Neuron (in vitro differentiated cells): ENCODE measurements around the gene ITGAL.
A peak's percentile ranks its signal among the peaks of the same experiment; 100 is the strongest.
"Not testable (repeated sequence)": the region's sequence is repeated elsewhere in the genome, so short reads cannot be mapped to it uniquely, and the experiment has no call there.

Source experiments
- H2AFZ ChIP-seq: one replicate; pipeline ENCODE4 v1.6.1; 2013; ENCODE audit warnings: low read depth, mild to moderate bottlenecking, inconsistent platforms, low read length, moderate library complexity
- H3K27me3 ChIP-seq: one replicate; pipeline ENCODE4 v1.6.1; 2013; ENCODE audit warnings: low read length; ENCODE audit not compliant: insufficient read depth
- H3K36me3 ChIP-seq: one replicate; pipeline ENCODE4 v1.6.1; 2013; ENCODE audit warnings: low read length; ENCODE audit not compliant: insufficient read depth
- H3K4me1 ChIP-seq: one replicate; pipeline ENCODE4 v1.6.1; 2013; ENCODE audit warnings: low read length; ENCODE audit not compliant: insufficient read depth
- H3K4me3 ChIP-seq: 2 replicates; pipeline ENCODE4 v1.5.1; 2013; ENCODE audit warnings: mild to moderate bottlenecking, low read length, moderate library complexity
- H3K9me3 ChIP-seq: one replicate; pipeline ENCODE4 v1.6.1; 2013; ENCODE audit warnings: low read length

Gene ITGAL

DNA sequence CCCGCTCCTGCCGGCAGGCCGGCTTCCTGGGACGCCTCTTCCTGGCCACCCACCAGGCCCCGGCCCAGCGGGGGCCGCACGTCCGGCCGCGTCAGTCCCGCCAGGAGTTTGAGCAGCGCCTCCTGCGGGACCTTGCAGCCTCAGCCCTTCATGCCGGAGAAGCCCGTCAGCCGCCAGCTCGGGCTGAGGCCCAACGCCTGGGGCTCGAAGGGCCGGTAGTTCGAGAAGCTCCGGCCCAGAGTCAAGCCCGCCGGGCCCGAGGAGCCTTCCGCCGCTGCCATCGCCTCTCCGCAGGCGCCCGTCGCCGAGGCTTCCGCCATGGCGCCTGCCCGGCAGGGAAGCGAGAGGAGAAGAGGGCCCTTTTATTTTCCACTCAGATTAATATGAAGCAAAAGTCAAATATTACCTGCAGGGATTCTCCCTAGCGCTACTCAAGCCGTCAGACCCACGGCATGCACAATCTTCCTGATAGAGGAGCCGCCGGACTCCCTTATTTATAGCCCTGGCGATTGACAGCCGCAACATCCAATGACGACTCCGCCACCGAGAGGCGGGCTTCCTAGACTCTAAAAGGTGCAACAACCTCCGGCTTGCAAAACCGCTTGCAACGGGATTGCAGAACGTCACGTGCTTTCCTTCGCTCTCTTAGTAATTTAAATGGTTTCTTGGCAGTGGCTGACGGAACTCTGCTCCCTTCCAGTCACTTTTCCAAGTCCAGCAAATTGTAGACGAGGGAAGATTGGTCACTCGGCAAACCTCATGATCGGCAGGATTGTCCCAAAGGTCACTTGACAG lies 26.9 kb upstream of the ITGAL start, which contains the start of gene SEPHS2:
TSS of gene SEPHS2 (minus strand) at position 467 of the 795 bp plus-strand sequence. CDS start at position 320, 147 bp downstream.
- H3K4me3 ChIP-seq: peak within 1 kb of the TSS; percentile 82
- no peaks in the 10 kb centered on the region for H3K27me3 ChIP-seq
- H2AFZ ChIP-seq: peak within 1 kb of the TSS; percentile 72
- peaks cover 4% of the 10 kb centered on the region for H3K9me3 ChIP-seq
- H3K36me3 ChIP-seq: peaks cover 4% of the 10 kb centered on the region
- H3K4me1 ChIP-seq: peaks cover 10% of the 10 kb centered on the region

DNA sequence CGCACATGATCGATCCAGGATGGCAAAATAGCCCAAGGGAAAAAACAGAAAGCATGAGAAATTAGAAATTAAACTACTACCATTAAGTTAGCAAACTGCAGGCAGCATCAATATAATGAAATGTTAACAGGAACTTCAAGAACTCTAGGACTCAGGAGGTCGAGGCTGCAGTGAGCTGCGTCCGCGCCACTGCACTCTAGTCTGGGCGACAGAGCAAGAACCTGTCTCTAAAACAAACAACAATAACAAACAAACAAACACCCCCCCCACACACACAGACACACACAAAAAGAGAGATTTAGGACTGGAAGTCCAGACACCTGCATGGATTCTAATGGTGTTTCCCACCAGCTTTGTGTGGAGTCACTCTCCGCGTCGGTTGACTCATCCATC lies 26.3 kb upstream of the ITGAL start:
- Histone ChIP-seq H3K4me3 (peak overlapping the region; percentile 82), H3K9me3 (peaks cover 4% of the 10 kb centered on the region), H3K27me3 (no peaks in the 10 kb centered on the region), H3K4me1 (peaks cover 10% of the 10 kb centered on the region), H3K36me3 (peaks cover 4% of the 10 kb centered on the region), H2AFZ (peak overlapping the region; percentile 72)

DNA sequence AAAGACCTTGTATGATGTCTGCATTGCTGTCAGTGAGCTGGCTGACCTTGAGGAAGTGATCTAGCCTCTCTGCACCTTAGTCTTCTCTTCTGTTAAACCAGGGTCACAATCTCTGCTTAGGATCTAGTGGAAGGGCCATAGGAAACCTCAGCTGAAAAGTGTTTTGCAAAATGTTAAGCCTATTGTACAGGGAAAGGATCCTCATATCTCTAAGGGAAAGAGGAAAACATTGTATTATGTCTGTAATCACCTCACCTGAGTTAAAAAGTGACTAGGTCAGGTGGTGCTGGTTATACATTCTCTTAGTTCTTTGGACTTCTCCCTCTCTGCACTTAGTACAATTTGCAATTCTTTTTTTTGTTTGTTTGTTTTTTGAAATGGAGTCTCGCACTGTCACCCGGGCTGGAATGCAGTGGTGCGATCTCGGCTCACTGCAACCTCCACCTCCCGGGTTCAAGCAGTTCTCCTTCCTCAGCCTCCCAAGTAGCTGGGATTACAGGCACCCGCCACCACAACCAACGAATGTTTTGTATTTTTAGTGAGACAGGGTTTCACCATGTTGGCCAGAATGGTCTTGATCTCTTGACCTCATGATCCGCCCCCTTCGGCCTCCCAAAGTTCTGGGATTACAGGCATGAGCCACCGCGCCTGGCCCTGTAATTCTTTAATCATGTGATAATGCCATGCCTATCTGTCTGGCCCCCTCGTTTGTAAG lies 24.9 kb upstream of the ITGAL start:
- Histone ChIP-seq H3K9me3 (peaks cover 4% of the 10 kb centered on the region), H3K27me3 (peaks cover 3% of the 10 kb centered on the region), H3K36me3 (peaks cover 4% of the 10 kb centered on the region), H3K4me3 (no peak overlapping the region), H2AFZ (no peak overlapping the region), H3K4me1 (peaks cover 10% of the 10 kb centered on the region)

DNA sequence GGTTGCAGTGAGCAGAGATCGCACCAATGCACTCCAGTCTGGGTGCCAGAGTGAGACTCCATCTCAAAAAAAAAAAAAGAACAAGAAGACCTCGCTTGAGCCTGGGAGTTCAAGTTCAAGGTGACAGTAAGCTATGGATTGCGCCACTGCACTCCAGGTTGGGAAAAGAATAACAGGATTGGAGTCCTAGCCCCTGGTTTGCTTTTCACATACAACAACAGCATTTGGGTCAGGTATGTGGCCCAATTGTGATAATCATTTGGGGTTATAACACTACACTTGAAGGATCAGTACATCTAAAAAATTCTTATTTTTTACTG lies 23.5 kb upstream of the ITGAL start:
- peaks cover 10% of the 10 kb centered on the region for H3K4me1 ChIP-seq
- H3K4me3 ChIP-seq: no peak overlapping the region

DNA sequence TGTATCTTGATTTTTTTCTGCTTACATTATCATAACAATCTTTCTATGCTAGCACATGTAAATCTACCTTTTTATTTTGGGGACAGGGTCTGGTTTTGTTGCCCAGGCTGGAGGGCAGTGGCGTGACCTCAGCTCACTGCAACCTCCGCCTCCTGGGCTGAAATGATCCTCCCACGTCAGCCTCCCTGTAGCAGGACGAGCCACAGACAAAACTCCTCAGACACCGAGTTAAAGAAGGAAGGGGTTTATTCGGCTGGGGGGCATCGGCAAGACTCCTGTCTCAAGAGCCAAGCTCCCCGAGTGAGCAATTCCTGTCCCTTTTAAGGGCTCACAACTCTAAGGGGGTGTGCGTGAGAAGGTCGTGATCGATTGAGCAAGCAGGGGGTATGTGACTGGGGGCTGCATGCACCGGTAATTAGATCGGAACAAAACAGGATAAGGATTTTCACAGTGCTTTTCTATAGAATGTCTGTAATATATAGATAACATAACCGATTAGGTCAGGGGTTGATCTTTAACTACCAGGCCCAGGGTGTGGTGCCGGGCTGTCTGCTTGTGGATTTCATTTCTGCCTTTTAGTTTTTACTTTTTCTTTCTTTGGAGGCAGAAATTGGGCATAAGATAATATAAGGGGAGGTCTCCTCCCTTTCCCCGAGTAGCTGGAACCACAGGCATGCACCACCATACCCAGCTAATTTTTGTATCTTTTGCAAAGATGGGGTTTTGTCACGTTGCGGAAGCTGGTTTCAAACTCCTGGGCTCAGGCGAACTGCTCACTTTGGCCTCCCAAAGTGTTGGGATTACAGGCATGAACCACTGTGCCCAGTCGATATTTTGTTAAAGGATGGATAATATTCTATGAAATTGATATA lies 19.6 kb upstream of the ITGAL start:
- not testable (repeated sequence) for H3K27me3 ChIP-seq, H3K4me3 ChIP-seq, H3K9me3 ChIP-seq, H3K4me1 ChIP-seq, H2AFZ ChIP-seq, H3K36me3 ChIP-seq

More for the DNA sequence above, 23.5 kb upstream of the ITGAL start:
- Histone ChIP-seq H3K27me3 (peaks cover 3% of the 10 kb centered on the region), H2AFZ (no peak overlapping the region), H3K36me3 (no peaks in the 10 kb centered on the region), H3K9me3 (peaks cover 2% of the 10 kb centered on the region)

DNA sequence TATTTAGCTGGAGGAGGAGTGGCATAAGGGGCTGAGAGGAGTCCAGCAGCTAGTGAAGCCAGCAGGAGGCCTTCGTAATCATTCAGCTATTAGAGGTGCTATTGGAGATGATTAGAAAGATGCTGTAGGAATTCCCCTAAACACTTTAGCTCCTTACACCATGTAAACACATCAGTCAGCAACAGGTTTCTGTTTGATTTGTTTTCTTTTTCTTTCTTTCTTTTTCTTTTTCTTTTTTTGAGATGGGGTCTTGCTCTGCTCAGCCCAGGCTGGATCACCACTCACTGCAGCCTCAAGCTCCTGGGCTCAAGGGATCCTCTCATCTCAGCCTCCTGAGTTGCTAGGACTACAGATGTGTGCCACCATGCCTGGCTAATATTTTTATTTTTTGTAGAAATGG lies 16.2 kb upstream of the ITGAL start:
- Histone ChIP-seq H3K4me1 (no peaks in the 10 kb centered on the region), H3K9me3 (no peaks in the 10 kb centered on the region), H2AFZ (no peak overlapping the region), H3K36me3 (no peaks in the 10 kb centered on the region), H3K4me3 (no peak overlapping the region), H3K27me3 (peaks cover 10% of the 10 kb centered on the region)

DNA sequence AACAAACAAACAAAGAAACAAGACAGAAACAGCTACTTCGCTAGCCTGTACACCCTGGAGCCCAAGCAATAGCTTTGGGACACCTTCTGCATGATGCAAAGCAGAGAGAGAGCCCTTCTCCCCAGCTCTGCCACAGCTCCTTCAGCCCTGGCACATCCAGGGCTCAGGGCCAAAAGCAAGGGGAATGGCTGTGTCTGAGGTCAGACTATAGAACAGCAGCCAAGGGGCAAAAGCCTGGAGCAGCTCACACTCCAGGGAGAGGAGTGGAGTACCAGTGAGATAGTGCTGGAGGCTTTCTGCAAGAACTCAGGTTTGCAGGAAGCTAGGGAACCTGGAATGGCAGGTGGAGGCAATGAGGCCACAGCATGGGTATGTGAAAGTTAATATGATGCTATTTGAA lies 15.3 kb upstream of the ITGAL start:
- Histone ChIP-seq H3K4me1 (no peaks in the 10 kb centered on the region), H2AFZ (no peak overlapping the region), H3K27me3 (peaks cover 10% of the 10 kb centered on the region), H3K9me3 (no peaks in the 10 kb centered on the region), H3K36me3 (no peaks in the 10 kb centered on the region), H3K4me3 (no peak overlapping the region)

DNA sequence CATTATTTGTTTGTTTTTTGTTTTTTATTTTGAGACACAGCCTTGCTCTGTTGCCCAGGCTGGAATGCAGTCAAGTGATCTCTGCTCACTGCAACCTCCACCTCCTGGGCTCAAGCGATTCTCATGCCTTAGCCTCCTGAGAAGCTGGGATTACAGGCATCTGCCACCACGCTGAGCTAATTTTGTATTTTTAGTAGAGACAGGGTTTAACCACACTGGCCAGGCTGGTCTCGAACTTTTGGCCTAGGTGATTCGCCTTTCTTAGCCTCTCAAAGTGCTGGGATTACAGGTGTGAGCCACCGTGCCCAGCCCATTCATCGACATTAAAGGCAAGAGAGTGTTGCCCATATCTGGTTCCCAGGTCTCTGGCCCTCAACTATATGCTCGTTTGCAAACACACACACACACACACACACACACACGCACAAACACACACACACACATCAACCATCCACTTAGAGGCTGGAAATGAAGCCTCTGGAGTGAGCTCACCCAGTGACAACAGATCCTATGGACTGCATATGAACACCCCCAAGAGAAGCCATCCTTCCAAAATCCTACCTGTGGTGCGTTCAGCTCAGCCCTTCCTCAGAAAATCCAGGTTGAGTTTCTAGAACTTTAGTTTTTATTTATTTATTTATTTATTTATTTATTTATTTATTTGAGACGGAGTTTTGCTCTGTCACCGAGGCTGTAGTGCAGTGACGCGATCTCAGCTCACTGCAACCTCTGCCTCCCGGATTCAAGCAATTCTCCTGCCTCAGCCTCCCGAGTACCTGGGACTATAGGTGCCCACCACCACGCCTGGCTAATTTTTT lies 14.6 kb upstream of the ITGAL start:
- Histone ChIP-seq H3K9me3 (no peaks in the 10 kb centered on the region), H3K36me3 (no peaks in the 10 kb centered on the region), H3K4me1 (no peaks in the 10 kb centered on the region), H2AFZ (no peak overlapping the region), H3K27me3 (peaks cover 6% of the 10 kb centered on the region), H3K4me3 (no peak overlapping the region)

DNA sequence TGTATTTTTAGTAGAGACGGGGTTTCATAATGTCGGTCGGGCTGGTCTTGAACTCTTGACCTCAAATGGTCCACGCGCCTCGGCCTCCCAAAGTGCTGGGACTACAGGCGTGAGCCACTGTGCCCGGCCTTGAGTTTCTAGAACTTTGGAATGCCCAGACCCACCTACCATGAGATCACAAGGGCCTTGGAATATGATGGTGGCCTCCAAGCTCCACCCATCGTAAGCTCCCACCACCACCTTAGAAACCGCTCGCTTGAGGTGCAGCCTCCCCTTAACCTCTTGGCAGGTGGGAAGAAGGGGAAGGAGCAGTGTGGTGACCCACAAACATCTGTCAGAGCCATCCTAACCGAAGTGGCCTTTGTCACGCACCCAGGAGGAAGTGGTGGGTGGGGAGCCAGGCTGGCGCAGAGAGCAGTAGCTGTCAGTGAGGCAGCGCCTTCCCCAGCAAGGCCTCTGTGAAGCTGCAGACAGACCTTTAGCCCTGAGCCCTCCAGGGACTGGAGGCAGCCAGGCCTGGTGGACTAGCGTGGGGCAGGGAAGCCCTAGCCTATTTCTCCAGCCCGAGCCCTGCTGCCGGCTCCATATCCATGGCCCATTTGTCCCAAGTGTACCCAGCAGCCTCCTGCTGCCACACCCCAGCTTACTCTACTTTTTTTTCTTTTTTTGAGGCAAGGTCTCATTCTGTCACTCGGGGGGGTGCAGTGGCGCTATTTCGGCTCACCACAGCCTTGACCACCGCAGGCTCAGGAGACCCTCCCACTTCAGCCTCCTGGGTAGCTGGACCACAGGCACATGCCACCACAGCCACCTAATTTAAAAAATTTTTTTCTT lies 13.8 kb upstream of the ITGAL start:
- Histone ChIP-seq H3K9me3 (no peaks in the 10 kb centered on the region), H3K36me3 (no peaks in the 10 kb centered on the region)

DNA sequence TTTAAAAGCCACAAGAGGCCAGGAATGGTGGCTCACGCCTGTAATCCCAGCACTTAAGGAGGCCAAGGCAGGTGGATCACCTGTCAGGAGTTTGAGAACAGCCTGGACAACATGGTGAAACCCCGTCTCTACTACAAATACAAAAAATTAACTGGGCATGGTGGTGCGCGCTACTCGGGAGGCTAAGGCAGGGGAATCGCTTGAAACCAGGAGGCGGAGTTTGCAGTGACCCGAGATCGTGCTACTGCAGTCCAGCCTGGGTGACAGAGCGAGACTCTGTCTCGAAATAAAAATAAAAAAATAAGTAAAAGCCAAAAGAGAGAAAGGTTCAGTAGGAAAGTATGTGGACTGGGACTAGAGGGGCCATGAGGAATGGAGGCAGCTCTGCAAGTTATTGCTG lies 13.1 kb upstream of the ITGAL start:
- Histone ChIP-seq H3K4me3 (no peak overlapping the region), H3K27me3 (peaks cover 3% of the 10 kb centered on the region), H2AFZ (no peak overlapping the region), H3K4me1 (no peaks in the 10 kb centered on the region), H3K9me3 (no peaks in the 10 kb centered on the region), H3K36me3 (no peaks in the 10 kb centered on the region)

More for the DNA sequence above, 13.8 kb upstream of the ITGAL start:
- Histone ChIP-seq H3K27me3 (peaks cover 6% of the 10 kb centered on the region), H3K4me3 (no peak overlapping the region), H3K4me1 (no peaks in the 10 kb centered on the region), H2AFZ (no peak overlapping the region)

DNA sequence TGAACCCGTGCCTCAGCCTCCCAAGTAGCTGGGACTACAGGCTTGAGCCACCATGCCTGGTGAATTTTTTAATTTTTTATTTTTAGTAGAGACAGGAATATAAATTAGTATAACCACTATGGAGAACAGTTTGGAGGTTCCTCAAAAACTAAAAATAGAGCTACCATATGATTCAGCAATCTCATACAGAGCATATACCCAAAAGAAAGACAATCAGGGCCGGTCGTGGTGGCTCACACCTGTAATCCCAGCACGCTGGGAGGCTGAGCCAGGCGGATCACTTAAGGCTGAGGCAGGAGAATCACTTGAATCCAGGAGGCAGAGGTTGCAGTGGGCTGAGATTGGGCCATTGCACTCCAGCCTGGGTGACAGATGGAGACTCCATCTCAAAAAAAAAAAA lies 11.1 kb upstream of the ITGAL start:
- not testable (repeated sequence) for H2AFZ ChIP-seq, H3K4me3 ChIP-seq, H3K27me3 ChIP-seq, H3K9me3 ChIP-seq, H3K36me3 ChIP-seq, H3K4me1 ChIP-seq

DNA sequence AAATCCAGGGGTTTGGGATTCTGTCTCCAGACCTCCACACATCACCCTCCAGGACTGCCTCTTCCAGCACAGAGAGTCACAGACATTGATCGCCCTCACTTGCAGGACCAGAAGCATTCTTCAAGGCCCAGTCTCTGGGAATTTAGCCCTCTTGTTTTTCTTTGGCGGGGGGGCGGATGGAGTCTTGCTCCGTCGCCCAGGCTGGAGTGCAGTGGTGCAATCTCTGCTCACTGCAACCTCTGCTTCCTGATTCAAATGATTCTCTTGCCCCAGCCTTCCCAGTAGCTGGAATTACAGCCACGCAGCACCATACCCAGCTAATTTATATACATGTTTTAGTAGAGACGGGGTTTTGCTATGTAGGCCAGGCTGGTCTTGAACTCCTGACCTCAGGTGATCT lies 8.5 kb upstream of the ITGAL start:
- Histone ChIP-seq H3K4me3 (no peak overlapping the region), H3K4me1 (no peaks in the 10 kb centered on the region), H3K9me3 (no peaks in the 10 kb centered on the region), H3K27me3 (no peaks in the 10 kb centered on the region), H2AFZ (no peak overlapping the region), H3K36me3 (no peaks in the 10 kb centered on the region)
